SHP77 treated with DMSO at 0.1 percent for 48 hours (cell line): Measurements from ENCODE around the gene PAK6.

Source experiments
- DNase-seq: peaks from one replicate; lab custom pipeline; 2025; lab: John Stamatoyannopoulos, UW

PAK6 gene

DNA sequence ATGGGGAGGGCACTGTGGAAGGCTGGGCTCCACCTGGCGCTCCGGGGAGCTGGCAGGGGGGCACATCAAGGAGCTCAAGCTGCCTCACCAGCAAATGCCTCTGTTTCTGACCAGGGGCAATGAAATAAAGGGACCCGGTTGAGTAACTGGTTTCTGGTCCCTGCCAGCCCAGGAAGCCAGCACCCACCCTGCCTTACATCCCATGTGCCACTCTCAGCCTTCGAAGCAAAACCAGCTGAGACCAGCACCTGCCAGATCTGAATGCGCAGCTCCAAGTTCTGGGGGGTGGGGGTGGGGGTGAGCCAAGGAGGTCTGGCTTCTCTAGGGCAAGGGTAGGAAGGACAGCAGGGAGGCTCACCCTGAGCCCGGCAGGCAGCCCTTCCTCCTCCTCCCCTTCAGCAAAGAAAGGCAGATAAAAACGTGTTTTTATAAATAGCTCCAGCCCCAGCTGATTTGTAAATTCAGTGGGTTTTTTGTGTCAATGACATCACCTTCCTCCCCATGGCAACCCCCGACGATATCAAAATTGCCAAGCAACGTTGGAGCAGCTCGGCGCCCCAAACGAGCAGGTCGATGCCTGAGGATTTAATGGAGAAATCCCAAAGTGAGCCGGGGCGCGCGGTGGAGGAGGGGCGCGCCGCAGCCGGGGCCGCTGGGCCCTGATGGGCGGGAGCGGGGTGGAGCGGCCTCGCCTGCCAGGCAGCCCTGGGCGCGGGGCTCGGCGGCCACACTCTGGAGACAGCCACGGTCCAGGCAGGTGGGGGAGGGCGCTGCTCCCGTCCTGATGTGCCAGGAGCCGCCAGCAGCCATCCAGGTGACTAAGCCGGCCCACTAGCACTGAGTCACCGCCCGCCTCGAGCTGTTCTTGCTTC is at the start of gene PAK6:
Gene PAK6 (plus strand): TSS at position 532 of the 872 bp plus-strand sequence. CDS start 25,723 bp downstream, outside the sequence.
- no peak for DNase-seq

DNA sequence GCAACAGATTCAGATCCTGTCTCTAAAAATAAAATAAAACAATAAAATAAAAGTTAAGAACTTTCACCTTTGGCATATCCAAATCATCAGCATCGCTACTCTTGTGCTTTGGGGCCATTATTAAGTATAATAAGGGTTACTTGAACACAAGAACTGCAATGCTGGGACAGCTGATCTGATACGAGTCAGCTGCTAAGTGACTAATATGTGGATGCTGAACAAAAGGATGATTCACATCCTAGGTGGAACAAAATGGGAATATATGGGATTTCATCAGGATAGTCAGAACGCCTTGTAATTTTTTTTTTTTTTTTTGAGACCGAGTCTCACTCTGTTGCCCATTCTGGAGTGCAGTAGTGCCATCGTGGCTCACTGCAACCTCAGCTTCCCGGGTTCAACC is 48.3 kb upstream of the PAK6 start:
- DNase-seq = no peak

GRCh38 chr15:40192942-40193341 is 45.9 kb upstream of the PAK6 start:
- DNase-seq = no peak

- no peak for DNase-seq
These were observed 41.4 kb upstream of the PAK6 start for GRCh38 chr15:40197434-40197833.

DNA sequence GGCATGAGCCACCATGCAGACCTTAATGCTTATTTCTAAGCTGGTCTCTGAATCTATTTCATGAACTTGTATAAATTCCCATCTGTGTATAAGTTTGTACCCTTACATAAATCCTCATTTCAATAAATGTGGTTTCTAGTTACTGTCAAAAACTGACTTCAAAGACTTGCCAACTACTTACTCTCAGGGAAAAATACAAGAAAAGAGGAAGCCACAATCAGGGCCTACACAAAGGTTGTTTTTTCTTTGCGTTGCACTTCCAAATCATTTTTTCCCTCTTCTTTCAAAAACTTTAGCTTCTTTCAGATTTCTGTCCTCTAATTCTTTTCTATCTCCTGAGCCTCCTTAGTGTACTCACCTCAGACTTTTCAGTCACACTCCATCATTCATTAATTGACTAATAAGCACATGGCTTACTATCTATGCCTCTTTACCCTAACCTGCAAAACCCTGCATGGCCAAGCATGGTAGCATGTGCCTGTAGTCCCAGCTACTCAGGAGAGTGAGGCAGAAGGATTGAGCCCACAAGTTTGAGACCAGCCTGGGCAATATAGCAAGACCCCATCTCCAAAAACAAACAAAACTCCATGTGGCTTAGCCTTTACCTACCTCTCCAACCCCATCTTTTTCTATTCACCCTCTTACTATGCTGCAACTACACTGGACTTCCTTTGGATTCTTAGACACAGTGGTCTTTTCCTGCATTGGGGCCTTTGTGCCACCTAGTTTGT is 40.3 kb upstream of the PAK6 start:
- no peak for DNase-seq

DNA sequence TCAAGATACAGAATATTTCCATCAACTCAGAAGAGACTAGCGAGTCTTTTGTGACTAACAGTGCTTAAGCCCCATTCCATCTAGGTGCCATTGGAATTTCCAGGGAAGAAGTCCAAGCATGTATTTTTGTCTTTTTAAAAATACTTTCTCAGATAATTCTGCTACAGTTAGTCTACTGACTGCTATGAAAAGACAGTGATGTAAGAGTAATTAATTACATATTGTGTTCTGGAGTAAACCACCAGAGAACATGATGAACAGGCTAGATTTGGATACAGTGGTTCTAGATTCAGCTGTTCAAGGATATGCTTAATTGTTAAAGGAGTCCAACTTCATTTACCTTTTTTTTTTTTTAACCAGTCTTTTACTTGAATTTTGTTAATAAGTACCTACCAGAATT is 34.8 kb upstream of the PAK6 start:
- DNase-seq = no peak

- peak; percentile 35 for DNase-seq
These were observed 21.6 kb upstream of the PAK6 start for GRCh38 chr15:40217166-40217824.

DNA sequence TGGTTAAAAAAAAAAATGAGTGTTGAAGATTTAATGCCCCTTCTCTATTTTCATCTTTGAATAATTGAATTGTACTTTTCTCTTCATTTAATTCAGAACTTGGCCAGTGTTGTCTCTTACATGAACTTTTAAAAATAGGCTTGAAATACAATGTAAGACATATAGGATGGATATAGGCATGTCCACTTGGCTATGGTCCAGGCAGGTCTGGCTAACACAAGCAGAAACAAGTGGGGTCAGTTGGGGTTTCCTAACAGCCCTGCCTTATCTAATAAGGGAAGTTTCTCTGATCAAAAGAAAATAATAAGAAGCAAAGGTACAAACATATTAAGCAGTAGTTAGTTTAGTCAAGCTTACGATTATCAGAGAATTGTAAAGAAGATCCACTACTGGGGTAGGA is 19.1 kb upstream of the PAK6 start:
- no peak for DNase-seq

GRCh38 chr15:40222131-40222530 is 16.7 kb upstream of the PAK6 start:
- no peak for DNase-seq

DNA sequence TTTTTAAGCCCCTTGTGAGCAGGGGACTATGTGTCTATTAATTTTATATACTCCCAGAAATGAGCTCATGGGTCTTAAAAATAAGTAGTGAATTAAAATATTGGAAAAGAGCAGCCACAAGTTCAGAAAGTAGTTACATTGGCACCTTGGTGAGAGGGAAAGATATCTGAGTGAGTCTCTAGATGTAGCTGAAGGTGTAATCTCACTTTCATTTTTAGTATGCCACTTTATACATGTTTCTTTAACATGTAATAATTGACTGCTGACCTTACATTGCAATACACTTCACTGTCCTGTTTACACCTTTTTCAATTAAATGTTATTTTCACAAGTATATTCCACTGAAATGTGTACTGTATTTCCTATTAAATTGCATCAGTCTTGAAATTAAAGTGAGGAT is 12.1 kb upstream of the PAK6 start:
- DNase-seq = no peak

- no peak for DNase-seq
These were observed 9.5 kb upstream of the PAK6 start for GRCh38 chr15:40229316-40229715.

GRCh38 chr15:40229956-40230355 is 8.9 kb upstream of the PAK6 start:
- DNase-seq = no peak

- DNase-seq = no peak
These were observed 6.2 kb upstream of the PAK6 start for GRCh38 chr15:40232625-40233070.

- no peak for DNase-seq
These were observed 4.9 kb upstream of the PAK6 start for GRCh38 chr15:40233727-40234577.

GRCh38 chr15:40234783-40235182 is 4.1 kb upstream of the PAK6 start:
- DNase-seq = no peak

GRCh38 chr15:40235201-40235885 is 3.5 kb upstream of the PAK6 start:
- DNase-seq = no peak

DNA sequence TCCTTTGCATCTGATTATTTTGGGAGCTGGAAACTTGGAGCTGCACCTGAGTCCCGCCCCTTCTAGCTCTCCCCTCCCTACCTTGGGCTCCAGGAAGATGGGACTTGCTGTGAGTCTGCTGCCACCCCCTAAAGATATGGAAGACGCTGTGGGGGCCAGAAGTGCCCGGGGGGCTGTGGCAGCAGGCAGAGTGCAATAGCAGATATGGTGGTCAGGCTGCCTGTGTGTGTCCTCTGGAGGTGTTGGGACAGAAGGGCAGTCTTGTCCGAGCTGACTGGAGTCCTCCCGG is 485 bp downstream of the PAK6 start:
- no peak for DNase-seq

DNA sequence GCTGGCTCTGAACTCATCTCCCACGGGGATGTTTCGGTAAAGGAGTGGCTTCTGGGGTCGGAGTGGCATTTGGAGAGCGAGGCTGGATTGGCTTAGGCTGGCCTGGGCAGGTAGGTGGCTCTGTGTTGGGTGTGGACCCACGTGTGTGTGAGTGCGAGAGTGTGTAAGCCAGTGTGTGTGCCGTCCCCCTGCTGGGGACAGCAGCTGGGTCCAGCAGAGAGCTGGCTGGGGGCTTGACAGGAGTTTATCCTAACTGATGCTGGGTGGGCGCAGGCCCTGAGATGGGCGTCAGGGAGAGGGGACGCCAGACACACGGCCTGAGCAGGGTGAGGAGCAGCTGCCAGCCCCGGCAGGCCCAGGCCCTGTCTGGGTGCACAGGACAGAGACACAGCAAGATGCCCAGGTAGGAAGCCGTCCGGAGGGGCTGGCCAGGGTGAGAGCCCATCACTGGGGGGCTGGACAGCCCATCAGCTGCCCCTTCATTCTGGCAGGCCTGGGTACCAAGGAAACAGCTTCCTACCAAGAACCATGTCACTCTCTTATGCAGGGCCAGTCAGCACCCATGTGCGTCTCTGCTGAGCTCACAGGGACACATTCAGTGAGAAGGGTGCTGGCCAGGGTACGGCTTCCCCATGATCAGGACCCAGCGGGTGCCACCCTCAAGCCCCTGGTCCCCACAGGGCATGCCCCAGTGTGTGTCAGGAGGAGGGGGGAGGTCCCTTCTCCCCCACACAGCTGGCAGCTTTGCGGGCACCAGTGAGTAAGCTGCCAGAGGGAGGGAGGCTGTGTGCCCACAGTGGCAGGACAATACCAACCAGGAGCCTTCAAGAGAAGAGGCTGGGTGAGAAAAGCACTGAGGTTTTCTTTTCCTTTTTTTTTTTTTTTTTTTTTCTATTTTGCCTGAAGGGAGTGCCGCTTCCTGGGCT is 1.1 kb downstream of the PAK6 start:
- no peak for DNase-seq

DNA sequence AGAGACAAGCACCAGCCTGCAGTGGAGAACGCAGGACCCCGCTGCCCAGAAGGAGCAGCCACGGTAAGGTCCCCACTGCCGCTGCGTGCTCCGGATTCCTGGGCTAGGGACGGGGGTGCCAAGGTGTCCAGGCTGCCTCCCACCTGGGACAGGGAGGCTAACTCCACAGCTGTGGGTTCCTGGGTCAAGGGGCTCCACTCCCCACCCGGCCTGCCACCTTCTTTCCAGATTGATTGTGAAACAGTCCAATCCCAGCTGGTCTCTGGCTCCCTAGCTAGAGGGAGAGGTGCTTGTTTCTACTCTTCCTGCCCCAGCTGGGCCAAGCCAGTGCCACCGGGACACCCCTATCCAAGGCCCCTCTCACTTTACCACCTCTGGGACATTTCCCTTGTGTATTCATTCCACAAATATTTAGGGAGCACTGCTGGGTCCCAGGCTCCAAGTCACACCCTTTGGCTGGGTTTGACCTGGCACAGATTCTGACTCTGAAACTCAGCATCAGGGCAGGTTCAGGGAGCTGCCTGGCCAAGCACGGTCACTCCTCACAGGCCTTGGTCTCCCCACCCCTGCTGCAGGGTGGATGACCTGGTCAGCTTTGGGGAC is 1.9 kb downstream of the PAK6 start:
- DNase-seq = no peak
